Measurements from ENCODE around the gene OR2S2.

The OR2S2 gene

GRCh38 chr9:35909274-35909673, 48.7 kb downstream of the OR2S2 start, which contains the start of gene SPAAR:
Gene SPAAR (plus strand): TSS chr9:35909490. CDS start chr9:35910464, 974 bp downstream.
- DNase-seq (ENCODE audit: low read depth, low spot score) = no peak

GRCh38 chr9:35908504-35909125, 49.3 kb downstream of the OR2S2 start:
- DNase-seq (ENCODE audit: low read depth, low spot score) = no peak

GRCh38 chr9:35907711-35908503, 50.0 kb downstream of the OR2S2 start:
- peak; percentile 88 for DNase-seq (ENCODE audit: low read depth, low spot score)

All from iPS DF 19.7 (cell line).